ENCODE results near the gene ZFX. TPM values are rescaled to one million over a fixed set of nuclear protein-coding genes. Genes with fewer than 3 reads are reported as not detected.

Gene ZFX
- total RNA-seq, 1 experiment from 2014 or later = 16.6 TPM

DNA sequence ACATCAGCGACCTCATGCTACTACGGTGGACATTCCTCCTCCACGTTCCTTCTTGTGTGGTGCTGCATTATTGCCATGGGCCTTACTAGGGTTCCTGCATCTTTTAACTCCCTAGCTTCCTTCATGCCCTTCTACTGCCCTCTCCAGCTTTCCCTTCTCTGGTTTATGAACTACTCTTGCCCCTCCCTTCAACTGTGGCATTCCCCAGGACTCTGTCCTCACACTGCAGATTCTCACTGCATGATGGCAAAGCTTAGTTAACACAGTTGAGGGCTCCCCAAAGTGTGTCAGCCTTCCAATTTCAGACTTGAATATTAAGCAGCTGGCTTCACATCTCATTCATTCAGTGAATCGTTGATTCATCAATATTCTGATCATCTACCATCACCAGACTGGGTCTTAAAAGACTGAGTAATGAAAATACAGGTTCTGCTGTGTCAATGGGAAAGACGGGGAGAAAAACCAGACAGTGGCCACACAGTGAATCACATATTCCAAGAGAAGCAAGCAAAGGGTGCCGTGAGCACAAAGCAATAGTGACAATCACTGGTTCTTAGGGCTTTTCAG, 53.0 kb downstream of the ZFX start:
- Histone ChIP-seq H3K27me3 (ENCODE audit: control insufficient read depth, insufficient read depth, low read length) (no peaks in the 10 kb centered on the region), H3K36me3 (replicated peaks; ENCODE audit: control insufficient read depth, insufficient read depth, low read length) (no peaks in the 10 kb centered on the region; the same call in 1 of the 2 replicates), H3K4me3 (ENCODE audit: insufficient read depth, low read depth, low read length) (no peak overlapping the region)
- DNase-seq = no peak

DNA sequence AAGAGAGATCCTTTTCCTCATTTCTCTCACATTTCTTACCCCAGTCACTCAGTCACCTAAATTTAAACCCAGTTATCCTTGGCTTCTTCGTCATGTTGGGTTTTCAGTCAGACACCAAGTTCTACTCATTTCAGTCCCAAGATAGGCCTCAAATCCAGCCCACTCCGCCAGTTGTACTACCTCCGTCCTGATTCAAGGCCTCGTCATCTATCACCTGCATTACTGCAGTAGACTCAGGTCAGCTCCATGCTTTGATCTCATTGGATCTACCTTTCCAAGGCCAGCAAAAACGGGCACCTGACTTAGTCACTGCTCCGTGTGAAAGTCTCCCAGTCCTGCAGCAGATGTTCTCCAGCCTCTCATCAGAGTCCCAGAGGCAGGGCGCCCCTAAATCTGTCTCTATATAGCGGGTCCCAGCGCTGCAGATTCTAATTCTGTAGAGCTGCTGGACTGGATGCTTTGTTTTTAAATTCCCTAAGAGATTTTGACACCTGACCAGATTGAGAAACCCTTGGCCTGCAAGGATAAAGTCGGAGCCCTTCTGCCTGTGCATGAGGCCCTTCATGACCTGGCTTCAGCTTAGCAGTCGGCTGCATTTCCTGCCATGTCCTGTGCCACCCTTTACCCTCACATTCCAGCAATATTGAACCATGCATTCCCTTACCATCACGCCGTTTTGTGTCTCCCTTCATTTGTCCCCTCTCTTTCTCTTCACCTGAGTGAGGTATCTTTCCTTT, 53.7 kb downstream of the ZFX start:
- no peaks in the 10 kb centered on the region for H3K27me3 ChIP-seq (ENCODE audit: control insufficient read depth, insufficient read depth, low read length)
- DNase-seq = no peak

GRCh38 chrX:24204331-24204730, 54.8 kb downstream of the ZFX start:
- peaks cover 2% of the 10 kb centered on the region for H3K36me3 ChIP-seq (replicated peaks; ENCODE audit: control insufficient read depth, insufficient read depth, low read length)
- no peak overlapping the region for H3K4me3 ChIP-seq (ENCODE audit: insufficient read depth, low read depth, low read length)
- no peaks in the 10 kb centered on the region for H3K27me3 ChIP-seq (ENCODE audit: control insufficient read depth, insufficient read depth, low read length)
- DNase-seq = no peak

More for the DNA sequence above, 53.7 kb downstream of the ZFX start:
- no peaks in the 10 kb centered on the region; the same call in 1 of the 2 replicates for H3K36me3 ChIP-seq (replicated peaks; ENCODE audit: control insufficient read depth, insufficient read depth, low read length)
- H3K4me3 ChIP-seq (ENCODE audit: insufficient read depth, low read depth, low read length) = no peak overlapping the region

- DNase-seq = no peak
- Histone ChIP-seq H3K4me3 (ENCODE audit: insufficient read depth, low read depth, low read length) (no peak overlapping the region), H3K36me3 (replicated peaks; ENCODE audit: control insufficient read depth, insufficient read depth, low read length) (peaks cover 2% of the 10 kb centered on the region), H3K27me3 (ENCODE audit: control insufficient read depth, insufficient read depth, low read length) (no peaks in the 10 kb centered on the region)
These were observed 55.4 kb downstream of the ZFX start for GRCh38 chrX:24204958-24205357.

GRCh38 chrX:24207826-24208225, 58.3 kb downstream of the ZFX start:
- H3K4me3 ChIP-seq (ENCODE audit: insufficient read depth, low read depth, low read length) = no peak overlapping the region
- H3K36me3 ChIP-seq (replicated peaks; ENCODE audit: control insufficient read depth, insufficient read depth, low read length) = peaks cover 15% of the 10 kb centered on the region

GRCh38 chrX:24208496-24209240, 59.1 kb downstream of the ZFX start:
- H3K4me3 ChIP-seq (ENCODE audit: insufficient read depth, low read depth, low read length) = no peak overlapping the region
- peaks cover 15% of the 10 kb centered on the region for H3K36me3 ChIP-seq (replicated peaks; ENCODE audit: control insufficient read depth, insufficient read depth, low read length)
- H3K27me3 ChIP-seq (ENCODE audit: control insufficient read depth, insufficient read depth, low read length) = no peaks in the 10 kb centered on the region
- DNase-seq = no peak

More at GRCh38 chrX:24207826-24208225, 58.3 kb downstream of the ZFX start:
- H3K27me3 ChIP-seq (ENCODE audit: control insufficient read depth, insufficient read depth, low read length) = no peaks in the 10 kb centered on the region
- no peak for DNase-seq

DNA sequence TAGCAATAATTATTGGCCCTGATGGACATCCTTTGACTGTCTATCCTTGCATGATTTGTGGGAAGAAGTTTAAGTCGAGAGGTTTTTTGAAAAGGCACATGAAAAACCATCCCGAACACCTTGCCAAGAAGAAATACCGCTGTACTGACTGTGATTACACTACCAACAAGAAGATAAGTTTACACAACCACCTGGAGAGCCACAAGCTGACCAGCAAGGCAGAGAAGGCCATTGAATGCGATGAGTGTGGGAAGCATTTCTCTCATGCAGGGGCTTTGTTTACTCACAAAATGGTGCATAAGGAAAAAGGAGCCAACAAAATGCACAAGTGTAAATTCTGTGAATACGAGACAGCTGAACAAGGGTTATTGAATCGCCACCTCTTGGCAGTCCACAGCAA, 60.7 kb downstream of the ZFX start:
- DNase-seq = no peak
- Histone ChIP-seq H3K4me3 (ENCODE audit: insufficient read depth, low read depth, low read length) (no peak overlapping the region), H3K36me3 (replicated peaks; ENCODE audit: control insufficient read depth, insufficient read depth, low read length) (peaks cover 15% of the 10 kb centered on the region), H3K27me3 (ENCODE audit: control insufficient read depth, insufficient read depth, low read length) (no peaks in the 10 kb centered on the region)

GRCh38 chrX:24214568-24214967, 65.0 kb downstream of the ZFX start:
- Histone ChIP-seq H3K36me3 (replicated peaks; ENCODE audit: control insufficient read depth, insufficient read depth, low read length) (peaks cover 14% of the 10 kb centered on the region), H3K4me3 (ENCODE audit: insufficient read depth, low read depth, low read length) (no peak overlapping the region), H3K27me3 (ENCODE audit: control insufficient read depth, insufficient read depth, low read length) (no peaks in the 10 kb centered on the region)
- DNase-seq = no peak

DNA sequence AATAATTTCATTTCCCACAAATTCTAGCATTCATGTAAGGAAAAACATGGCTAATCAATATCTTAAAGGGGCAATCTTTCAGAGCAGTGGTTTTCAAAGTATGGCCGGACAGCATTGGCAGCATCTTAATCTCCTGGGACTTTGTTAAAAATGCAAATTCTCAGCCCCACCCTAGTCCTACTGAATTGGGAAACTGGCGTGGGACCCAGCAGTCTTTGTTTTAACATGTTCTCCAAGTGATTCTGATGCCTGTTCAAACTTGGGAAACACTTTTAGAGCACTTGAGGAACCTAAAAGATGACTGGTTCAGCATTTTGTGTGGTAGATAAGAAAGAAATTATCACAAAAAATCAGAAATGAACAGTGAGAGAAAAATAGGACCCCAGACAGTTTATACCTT, 65.7 kb downstream of the ZFX start:
- Histone ChIP-seq H3K4me3 (ENCODE audit: insufficient read depth, low read depth, low read length) (no peak overlapping the region), H3K36me3 (replicated peaks; ENCODE audit: control insufficient read depth, insufficient read depth, low read length) (peaks cover 12% of the 10 kb centered on the region), H3K27me3 (ENCODE audit: control insufficient read depth, insufficient read depth, low read length) (no peaks in the 10 kb centered on the region)
- no peak for DNase-seq

DNA sequence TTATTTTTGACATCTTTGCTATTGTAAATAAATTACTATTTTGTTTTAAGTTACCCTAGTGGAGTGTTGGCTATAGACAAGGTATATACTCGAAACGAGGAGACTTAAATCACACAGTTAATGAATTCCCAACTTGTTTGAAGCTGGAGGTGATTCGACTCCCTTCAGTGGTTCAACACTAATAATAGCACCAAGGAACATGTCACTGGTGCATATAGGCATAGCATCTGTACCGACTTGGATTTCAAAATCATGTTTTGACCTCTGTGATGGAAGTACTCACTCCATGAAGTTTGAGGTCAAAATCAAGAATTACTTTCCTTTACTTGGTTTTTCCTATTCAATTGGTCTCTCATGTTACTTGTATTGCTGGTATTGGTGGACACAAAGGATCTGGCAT, 66.5 kb downstream of the ZFX start:
- Histone ChIP-seq H3K36me3 (replicated peaks; ENCODE audit: control insufficient read depth, insufficient read depth, low read length) (peaks cover 5% of the 10 kb centered on the region), H3K27me3 (ENCODE audit: control insufficient read depth, insufficient read depth, low read length) (no peaks in the 10 kb centered on the region), H3K4me3 (ENCODE audit: insufficient read depth, low read depth, low read length) (no peak overlapping the region)
- DNase-seq = no peak

- Histone ChIP-seq H3K27me3 (ENCODE audit: control insufficient read depth, insufficient read depth, low read length) (no peaks in the 10 kb centered on the region), H3K4me3 (ENCODE audit: insufficient read depth, low read depth, low read length) (no peak overlapping the region), H3K36me3 (replicated peaks; ENCODE audit: control insufficient read depth, insufficient read depth, low read length) (peaks cover 3% of the 10 kb centered on the region)
- no peak for DNase-seq
These were observed 67.3 kb downstream of the ZFX start for GRCh38 chrX:24216827-24217226.

- no peaks in the 10 kb centered on the region for H3K27me3 ChIP-seq (ENCODE audit: control insufficient read depth, insufficient read depth, low read length)
- no peak for DNase-seq
These were observed 69.8 kb downstream of the ZFX start for GRCh38 chrX:24219320-24219719.

GRCh38 chrX:24221872-24222271, 72.3 kb downstream of the ZFX start:
- H3K36me3 ChIP-seq (replicated peaks; ENCODE audit: control insufficient read depth, insufficient read depth, low read length) = no peaks in the 10 kb centered on the region
- H3K27me3 ChIP-seq (ENCODE audit: control insufficient read depth, insufficient read depth, low read length) = no peaks in the 10 kb centered on the region
- H3K4me3 ChIP-seq (ENCODE audit: insufficient read depth, low read depth, low read length) = no peak overlapping the region
- no peak for DNase-seq

More at GRCh38 chrX:24219320-24219719, 69.8 kb downstream of the ZFX start:
- no peaks in the 10 kb centered on the region for H3K36me3 ChIP-seq (replicated peaks; ENCODE audit: control insufficient read depth, insufficient read depth, low read length)
- H3K4me3 ChIP-seq (ENCODE audit: insufficient read depth, low read depth, low read length) = no peak overlapping the region

DNA sequence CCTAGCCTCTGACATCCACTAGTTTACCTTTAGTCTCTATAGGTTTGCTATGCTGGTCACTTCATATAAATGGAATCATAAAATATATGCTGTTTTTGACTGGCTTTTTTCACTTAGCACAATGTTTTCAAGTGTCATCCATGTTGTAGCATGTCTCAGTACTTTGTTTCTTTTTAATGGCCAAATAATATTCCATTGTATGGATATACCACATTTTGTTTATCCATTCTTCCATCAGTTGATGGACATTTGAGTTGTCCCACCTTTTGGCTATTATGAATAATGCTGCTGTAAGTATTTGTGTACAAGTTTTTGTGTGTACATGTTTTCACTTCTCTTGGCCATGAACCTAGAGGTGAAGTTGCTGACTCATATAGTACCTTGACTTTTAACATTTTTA, 75.7 kb downstream of the ZFX start:
- H3K4me3 ChIP-seq (ENCODE audit: insufficient read depth, low read depth, low read length) = no peak overlapping the region
- H3K36me3 ChIP-seq (replicated peaks; ENCODE audit: control insufficient read depth, insufficient read depth, low read length) = no peaks in the 10 kb centered on the region
- no peak for DNase-seq
- no peaks in the 10 kb centered on the region for H3K27me3 ChIP-seq (ENCODE audit: control insufficient read depth, insufficient read depth, low read length)

DNA sequence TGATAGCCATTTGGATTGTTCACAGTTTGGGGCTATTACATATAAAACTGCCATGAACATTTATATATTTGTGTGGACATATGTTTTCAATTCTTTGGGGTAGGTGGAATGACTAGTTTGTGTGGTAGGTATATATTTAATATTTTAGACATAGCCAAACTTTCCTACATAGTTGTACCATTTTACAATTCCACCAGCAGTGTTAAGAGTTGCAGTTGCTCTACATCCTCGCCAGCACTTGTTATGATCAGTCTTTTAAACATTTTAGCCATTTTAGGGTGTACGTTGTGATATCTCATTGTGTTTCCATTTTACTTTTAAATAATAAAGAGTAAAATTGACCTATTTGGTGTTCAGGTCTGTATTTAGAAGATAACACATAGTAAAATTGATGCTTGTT, 76.6 kb downstream of the ZFX start:
- no peak for DNase-seq
- H3K27me3 ChIP-seq (ENCODE audit: control insufficient read depth, insufficient read depth, low read length) = no peaks in the 10 kb centered on the region
- H3K4me3 ChIP-seq (ENCODE audit: insufficient read depth, low read depth, low read length) = no peak overlapping the region
- no peaks in the 10 kb centered on the region for H3K36me3 ChIP-seq (replicated peaks; ENCODE audit: control insufficient read depth, insufficient read depth, low read length)

Data from H7 (cell line).